ENCODE measurements around the gene CSGALNACT2. TPM values are rescaled to one million over a fixed set of nuclear protein-coding genes. Genes with fewer than 3 reads are reported as not detected.

Gene CSGALNACT2
- total RNA-seq, 1 experiment from 2014 or later = 5.1 TPM

- TF ChIP-seq MXD4 (CRISPR knock-in tag; IDR thresholded peaks at IDR 0.05; ENCODE audit: borderline replicate concordance) (no peak), ZNF423 (CRISPR knock-in tag; IDR thresholded peaks at IDR 0.05) (no peak; the same call in 1 of the 2 replicates), CREB1 (CRISPR knock-in tag; IDR thresholded peaks at IDR 0.05) (no peak), AR (CRISPR knock-in tag; IDR thresholded peaks at IDR 0.05) (no peak), IRF1 (CRISPR knock-in tag; IDR thresholded peaks at IDR 0.05) (no peak), ZNF138 (CRISPR knock-in tag; conservative IDR thresholded peaks at IDR 0.05) (no peak), ELF4 (CRISPR knock-in tag; IDR thresholded peaks at IDR 0.05; ENCODE audit: low read depth) (no peak), ESRRA (CRISPR knock-in tag; IDR thresholded peaks at IDR 0.05; ENCODE audit: borderline replicate concordance) (no peak; the same call in 1 of the 2 replicates), ZMAT4 (CRISPR knock-in tag; IDR thresholded peaks at IDR 0.05) (no peak), ATF2 (CRISPR knock-in tag; IDR thresholded peaks at IDR 0.05; ENCODE audit: borderline replicate concordance, low read depth) (no peak), RELA (CRISPR knock-in tag; IDR thresholded peaks at IDR 0.05; ENCODE audit: borderline replicate concordance) (no peak), RORB (CRISPR knock-in tag; IDR thresholded peaks at IDR 0.05) (no peak), MAX (CRISPR knock-in tag; IDR thresholded peaks at IDR 0.05) (peak; percentile 42), PRRX2 (CRISPR knock-in tag; IDR thresholded peaks at IDR 0.05) (no peak), ZNF121 (CRISPR knock-in tag; IDR thresholded peaks at IDR 0.05) (no peak), ZNF396 (CRISPR knock-in tag; IDR thresholded peaks at IDR 0.05; ENCODE audit: borderline replicate concordance) (no peak), ATF1 (CRISPR knock-in tag; IDR thresholded peaks at IDR 0.05) (no peak), IRF2 (CRISPR knock-in tag; IDR thresholded peaks at IDR 0.05; ENCODE audit: borderline replicate concordance, low read depth) (no peak), MLX (CRISPR knock-in tag; IDR thresholded peaks at IDR 0.05) (no peak), ERG (CRISPR knock-in tag; IDR thresholded peaks at IDR 0.05) (no peak), HMGXB4 (CRISPR knock-in tag; IDR thresholded peaks at IDR 0.05) (0 out of 2 replicates have a peak, but pooled peaks have one; percentile 37), HMGA2 (CRISPR knock-in tag; IDR thresholded peaks at IDR 0.05) (no peak), SP1 (CRISPR knock-in tag; conservative IDR thresholded peaks at IDR 0.05) (peak; percentile 60), CREM (CRISPR knock-in tag; IDR thresholded peaks at IDR 0.05) (peak; percentile 69; the same call in 1 of the 2 replicates)
These were observed at the start of gene CSGALNACT2 (continued) for GRCh38 chr10:43138021-43138756.
